ENCODE measurements around the gene MAP1S.

Gene MAP1S

DNA sequence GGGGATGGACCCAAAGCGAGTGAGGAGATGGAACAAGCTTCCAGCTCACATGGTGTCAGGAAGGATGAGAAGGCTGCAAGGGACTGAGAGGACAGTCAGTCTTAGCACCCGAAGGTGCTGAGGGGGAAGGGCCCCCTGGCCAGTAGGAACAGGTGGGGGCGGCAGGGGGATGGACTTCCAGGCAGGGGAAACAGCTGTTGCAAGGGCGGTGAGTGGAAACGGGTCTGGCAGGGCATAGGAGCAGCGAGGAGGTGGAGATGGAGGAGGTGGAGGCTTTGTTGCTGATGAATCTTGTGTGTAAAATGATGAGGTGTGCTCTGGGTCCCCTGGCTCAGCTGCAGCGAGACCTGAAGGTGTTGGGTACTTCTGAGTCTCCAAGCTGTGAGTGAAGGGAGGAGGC, 1.2 kb downstream of the MAP1S start:
- DNase-seq (ENCODE audit: extremely low read depth, low read depth): no peak
- TF ChIP-seq, protein P1, sequence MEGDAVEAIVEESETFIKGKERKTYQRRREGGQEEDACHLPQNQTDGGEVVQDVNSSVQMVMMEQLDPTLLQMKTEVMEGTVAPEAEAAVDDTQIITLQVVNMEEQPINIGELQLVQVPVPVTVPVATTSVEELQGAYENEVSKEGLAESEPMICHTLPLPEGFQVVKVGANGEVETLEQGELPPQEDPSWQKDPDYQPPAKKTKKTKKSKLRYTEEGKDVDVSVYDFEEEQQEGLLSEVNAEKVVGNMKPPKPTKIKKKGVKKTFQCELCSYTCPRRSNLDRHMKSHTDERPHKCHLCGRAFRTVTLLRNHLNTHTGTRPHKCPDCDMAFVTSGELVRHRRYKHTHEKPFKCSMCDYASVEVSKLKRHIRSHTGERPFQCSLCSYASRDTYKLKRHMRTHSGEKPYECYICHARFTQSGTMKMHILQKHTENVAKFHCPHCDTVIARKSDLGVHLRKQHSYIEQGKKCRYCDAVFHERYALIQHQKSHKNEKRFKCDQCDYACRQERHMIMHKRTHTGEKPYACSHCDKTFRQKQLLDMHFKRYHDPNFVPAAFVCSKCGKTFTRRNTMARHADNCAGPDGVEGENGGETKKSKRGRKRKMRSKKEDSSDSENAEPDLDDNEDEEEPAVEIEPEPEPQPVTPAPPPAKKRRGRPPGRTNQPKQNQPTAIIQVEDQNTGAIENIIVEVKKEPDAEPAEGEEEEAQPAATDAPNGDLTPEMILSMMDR (IDR thresholded peaks at IDR 0.05; ENCODE audit: low read depth, low read length): no peak

DNA sequence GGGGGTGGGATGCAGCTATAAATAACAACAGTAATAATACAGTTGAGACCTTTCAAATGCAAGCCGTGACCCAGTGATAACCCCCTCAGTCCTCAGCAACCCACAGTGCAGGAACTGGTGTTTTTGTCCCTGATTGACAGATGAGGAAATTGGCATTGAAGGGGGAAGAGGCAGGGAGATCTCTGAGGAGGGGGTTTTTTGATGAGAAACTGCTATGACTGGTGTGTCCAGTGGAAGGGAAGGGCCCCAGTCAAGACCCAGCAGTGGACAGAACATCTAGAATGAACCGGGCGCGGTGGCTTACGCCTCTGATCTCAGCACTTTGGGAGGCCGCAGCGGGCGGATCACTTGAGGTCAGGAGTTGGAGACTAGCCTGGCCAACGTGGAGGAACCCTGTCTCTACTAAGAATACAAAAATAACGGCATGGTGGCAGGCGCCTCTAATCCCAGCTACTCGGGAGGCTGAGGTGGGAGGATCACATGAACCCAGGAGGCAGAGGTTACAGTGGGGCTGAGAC, 1.9 kb downstream of the MAP1S start:
- DNase-seq (ENCODE audit: extremely low read depth, low read depth): no peak
- TF ChIP-seq, protein P1 (IDR thresholded peaks at IDR 0.05; ENCODE audit: low read depth, low read length): no peak

DNA sequence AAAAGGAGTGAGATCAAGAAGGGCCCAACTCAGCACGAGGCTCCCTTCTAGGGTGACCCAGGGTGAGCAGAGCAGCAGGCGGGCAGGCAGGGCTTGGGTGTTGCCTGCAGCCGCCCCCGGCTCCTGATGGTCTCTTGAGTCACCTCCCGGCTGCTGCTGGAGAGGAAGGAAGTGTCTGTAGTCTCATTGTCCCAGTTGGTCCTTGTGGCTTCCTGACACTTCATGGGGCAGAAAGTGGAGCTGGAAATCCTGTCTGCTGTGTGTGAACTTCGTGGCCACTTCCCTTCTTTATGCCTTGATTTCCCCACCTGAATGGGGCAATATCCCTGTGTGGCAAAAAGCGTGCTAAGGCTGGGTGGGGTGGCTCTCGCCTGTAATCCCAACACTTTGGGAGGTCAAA, 2.5 kb downstream of the MAP1S start:
- DNase-seq (ENCODE audit: extremely low read depth, low read depth): no peak
- TF ChIP-seq, protein P1 (IDR thresholded peaks at IDR 0.05; ENCODE audit: low read depth, low read length): no peak

DNA sequence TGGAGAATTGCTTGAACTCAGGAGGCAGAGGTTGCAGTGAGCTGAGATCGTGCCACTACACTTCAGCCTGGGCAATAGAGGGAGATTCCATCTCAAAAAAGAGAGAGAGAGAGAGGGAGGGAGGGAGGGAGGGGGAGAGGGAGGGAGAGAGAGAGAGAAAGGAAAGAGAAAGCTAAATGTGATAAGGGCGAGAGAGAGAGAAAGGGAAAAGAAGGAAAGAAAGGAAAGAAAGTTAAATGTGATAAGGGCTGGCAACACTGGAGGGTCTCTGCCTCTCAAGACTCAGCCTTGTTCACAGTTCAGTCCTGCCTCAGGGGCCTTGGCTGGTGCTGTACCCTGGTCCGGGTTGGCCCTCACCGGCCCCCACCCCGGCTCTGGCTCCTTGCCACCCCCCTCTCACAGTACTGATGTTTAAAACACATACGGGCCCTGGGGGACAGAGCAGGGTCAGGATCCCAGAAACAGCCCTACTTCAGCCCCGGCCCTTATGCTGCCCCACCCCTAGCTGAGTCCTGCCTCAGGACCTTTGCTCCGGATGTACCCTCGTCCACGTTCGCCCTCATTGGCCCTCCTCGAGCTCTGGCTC, 3.5 kb downstream of the MAP1S start:
- no peak for DNase-seq (ENCODE audit: extremely low read depth, low read depth)
- TF ChIP-seq, protein P1 (IDR thresholded peaks at IDR 0.05; ENCODE audit: low read depth, low read length): no peak

DNA sequence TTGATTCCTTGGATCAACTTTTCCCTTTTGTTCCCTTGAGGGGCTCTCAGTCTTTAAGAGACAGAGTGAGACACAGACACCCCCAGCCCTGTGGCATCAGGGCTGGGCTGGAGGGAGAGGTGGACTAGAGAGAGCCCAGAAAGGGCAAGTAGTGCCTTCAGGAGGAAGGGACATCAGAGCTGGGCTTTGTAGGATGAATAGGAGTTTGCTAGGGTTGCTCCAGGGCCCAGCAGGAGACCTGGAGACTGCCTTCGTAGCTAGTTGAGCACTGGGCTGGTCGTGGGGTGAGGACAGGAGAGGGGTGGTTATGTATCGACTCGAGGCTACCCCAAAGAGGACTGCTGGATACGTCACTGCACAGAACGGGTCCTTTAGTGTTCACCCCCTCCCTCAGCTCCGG, 5.4 kb downstream of the MAP1S start:
- DNase-seq (ENCODE audit: extremely low read depth, low read depth): no peak
- TF ChIP-seq, protein P1 (IDR thresholded peaks at IDR 0.05; ENCODE audit: low read depth, low read length): no peak

DNA sequence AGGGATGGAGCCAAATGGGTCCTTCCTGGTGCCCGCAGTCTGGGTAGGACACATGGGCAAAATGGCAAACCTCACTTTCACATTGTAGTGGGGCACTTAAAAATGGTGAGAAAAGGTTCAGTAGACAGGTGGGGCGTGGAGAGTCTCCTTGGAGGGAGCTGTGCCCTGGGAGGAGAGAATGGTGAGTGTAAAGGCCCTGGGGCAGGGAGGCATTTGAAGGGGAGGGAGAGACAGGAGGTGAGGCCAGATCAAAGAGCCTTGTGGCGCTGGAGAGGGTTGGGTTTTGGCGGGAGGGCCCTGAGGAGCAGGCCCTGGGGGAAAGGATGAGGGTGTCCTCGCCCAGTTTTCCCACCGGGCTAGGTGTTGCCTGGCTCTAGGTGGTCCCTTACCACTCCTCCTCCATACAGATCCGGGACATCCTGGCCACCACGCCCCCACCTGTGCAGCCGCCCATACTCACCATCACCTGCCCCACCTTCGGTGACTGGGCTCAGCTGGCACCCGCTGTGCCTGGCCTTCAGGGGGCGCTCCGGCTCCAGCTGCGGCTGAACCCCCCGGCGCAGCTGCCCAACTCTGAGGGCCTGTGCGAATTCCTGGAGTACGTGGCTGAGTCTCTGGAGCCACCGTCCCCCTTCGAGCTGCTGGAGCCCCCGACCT, 6.3 kb downstream of the MAP1S start:
- DNase-seq (ENCODE audit: extremely low read depth, low read depth): no peak
- TF ChIP-seq, protein P1 (IDR thresholded peaks at IDR 0.05; ENCODE audit: low read depth, low read length): peak; percentile 23

DNA sequence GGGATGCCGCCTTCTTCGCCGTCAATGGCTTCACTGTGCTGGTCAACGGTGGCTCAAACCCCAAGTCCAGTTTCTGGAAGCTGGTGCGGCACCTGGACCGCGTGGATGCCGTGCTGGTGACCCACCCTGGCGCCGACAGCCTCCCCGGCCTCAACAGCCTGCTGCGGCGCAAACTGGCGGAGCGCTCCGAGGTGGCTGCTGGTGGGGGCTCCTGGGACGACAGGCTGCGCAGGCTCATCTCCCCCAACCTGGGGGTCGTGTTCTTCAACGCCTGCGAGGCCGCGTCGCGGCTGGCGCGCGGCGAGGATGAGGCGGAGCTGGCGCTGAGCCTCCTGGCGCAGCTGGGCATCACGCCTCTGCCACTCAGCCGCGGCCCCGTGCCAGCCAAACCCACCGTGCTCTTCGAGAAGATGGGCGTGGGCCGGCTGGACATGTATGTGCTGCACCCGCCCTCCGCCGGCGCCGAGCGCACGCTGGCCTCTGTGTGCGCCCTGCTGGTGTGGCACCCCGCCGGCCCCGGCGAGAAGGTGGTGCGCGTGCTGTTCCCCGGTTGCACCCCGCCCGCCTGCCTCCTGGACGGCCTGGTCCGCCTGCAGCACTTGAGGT, 7.0 kb downstream of the MAP1S start:
- TF ChIP-seq, protein P1 (IDR thresholded peaks at IDR 0.05; ENCODE audit: low read depth, low read length): no peak
- no peak for DNase-seq (ENCODE audit: extremely low read depth, low read depth)
